ENCODE data around the gene ABCA7. TPM values are rescaled to one million over a fixed set of nuclear protein-coding genes. Genes with fewer than 3 reads are reported as not detected.

The ABCA7 gene
- total and polyA plus RNA-seq, 2 of the 13 experiments (the other 11 are each of a cell fraction or from before 2014, with no cell fraction given): 4.4 to 32.4 TPM

- TF ChIP-seq, protein P1, sequence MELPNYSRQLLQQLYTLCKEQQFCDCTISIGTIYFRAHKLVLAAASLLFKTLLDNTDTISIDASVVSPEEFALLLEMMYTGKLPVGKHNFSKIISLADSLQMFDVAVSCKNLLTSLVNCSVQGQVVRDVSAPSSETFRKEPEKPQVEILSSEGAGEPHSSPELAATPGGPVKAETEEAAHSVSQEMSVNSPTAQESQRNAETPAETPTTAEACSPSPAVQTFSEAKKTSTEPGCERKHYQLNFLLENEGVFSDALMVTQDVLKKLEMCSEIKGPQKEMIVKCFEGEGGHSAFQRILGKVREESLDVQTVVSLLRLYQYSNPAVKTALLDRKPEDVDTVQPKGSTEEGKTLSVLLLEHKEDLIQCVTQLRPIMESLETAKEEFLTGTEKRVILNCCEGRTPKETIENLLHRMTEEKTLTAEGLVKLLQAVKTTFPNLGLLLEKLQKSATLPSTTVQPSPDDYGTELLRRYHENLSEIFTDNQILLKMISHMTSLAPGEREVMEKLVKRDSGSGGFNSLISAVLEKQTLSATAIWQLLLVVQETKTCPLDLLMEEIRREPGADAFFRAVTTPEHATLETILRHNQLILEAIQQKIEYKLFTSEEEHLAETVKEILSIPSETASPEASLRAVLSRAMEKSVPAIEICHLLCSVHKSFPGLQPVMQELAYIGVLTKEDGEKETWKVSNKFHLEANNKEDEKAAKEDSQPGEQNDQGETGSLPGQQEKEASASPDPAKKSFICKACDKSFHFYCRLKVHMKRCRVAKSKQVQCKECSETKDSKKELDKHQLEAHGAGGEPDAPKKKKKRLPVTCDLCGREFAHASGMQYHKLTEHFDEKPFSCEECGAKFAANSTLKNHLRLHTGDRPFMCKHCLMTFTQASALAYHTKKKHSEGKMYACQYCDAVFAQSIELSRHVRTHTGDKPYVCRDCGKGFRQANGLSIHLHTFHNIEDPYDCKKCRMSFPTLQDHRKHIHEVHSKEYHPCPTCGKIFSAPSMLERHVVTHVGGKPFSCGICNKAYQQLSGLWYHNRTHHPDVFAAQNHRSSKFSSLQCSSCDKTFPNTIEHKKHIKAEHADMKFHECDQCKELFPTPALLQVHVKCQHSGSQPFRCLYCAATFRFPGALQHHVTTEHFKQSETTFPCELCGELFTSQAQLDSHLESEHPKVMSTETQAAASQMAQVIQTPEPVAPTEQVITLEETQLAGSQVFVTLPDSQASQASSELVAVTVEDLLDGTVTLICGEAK (IDR thresholded peaks at IDR 0.05): no peak
- TF ChIP-seq, protein P1 (CRISPR knock-in tag; IDR thresholded peaks at IDR 0.05): no peak
- 0 out of 2 replicates have a peak, but pooled peaks have one; percentile 28 for TF ChIP-seq AKAP8 (CRISPR knock-in tag; IDR thresholded peaks at IDR 0.05)
- TF ChIP-seq, protein P2, sequence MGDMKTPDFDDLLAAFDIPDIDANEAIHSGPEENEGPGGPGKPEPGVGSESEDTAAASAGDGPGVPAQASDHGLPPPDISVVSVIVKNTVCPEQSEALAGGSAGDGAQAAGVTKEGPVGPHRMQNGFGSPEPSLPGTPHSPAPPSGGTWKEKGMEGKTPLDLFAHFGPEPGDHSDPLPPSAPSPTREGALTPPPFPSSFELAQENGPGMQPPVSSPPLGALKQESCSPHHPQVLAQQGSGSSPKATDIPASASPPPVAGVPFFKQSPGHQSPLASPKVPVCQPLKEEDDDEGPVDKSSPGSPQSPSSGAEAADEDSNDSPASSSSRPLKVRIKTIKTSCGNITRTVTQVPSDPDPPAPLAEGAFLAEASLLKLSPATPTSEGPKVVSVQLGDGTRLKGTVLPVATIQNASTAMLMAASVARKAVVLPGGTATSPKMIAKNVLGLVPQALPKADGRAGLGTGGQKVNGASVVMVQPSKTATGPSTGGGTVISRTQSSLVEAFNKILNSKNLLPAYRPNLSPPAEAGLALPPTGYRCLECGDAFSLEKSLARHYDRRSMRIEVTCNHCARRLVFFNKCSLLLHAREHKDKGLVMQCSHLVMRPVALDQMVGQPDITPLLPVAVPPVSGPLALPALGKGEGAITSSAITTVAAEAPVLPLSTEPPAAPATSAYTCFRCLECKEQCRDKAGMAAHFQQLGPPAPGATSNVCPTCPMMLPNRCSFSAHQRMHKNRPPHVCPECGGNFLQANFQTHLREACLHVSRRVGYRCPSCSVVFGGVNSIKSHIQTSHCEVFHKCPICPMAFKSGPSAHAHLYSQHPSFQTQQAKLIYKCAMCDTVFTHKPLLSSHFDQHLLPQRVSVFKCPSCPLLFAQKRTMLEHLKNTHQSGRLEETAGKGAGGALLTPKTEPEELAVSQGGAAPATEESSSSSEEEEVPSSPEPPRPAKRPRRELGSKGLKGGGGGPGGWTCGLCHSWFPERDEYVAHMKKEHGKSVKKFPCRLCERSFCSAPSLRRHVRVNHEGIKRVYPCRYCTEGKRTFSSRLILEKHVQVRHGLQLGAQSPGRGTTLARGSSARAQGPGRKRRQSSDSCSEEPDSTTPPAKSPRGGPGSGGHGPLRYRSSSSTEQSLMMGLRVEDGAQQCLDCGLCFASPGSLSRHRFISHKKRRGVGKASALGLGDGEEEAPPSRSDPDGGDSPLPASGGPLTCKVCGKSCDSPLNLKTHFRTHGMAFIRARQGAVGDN (CRISPR knock-in tag; IDR thresholded peaks at IDR 0.05): peak; percentile 22; the same call in 1 of the 2 replicates
- TF ChIP-seq ZNF407 (CRISPR knock-in tag; IDR thresholded peaks at IDR 0.05; ENCODE audit: not compliant biosample characterization): no peak
- TF ChIP-seq NFE2L2 (IDR thresholded peaks at IDR 0.05; ENCODE audit: low read length): no peak
Observed at GRCh38 chr19:1008268-1009040, 31.5 kb upstream of the ABCA7 start (continued).

All from HepG2 (cell line).